Activated CD8-positive, alpha-beta T cell treated with anti-CD3 and anti-CD28 coated beads, Interleukin-2, amount 10 ng/mL, durations not matched to agents 7 days and 5 days (primary cell): Measurements from ENCODE around the gene POU2F1. TPM values are rescaled to one million over a fixed set of nuclear protein-coding genes. Genes with fewer than 3 reads are reported as not detected.
"Not testable (repeated sequence)": the region's sequence is repeated elsewhere in the genome, so short reads cannot be mapped to it uniquely, and the experiment has no call there.

Source experiments
- ATAC-seq: fragments of 150-1000 bp; cut with Tn5 transposase; one replicate; pipeline ENCODE4 v1.10.0; 2021; ENCODE audit warnings: moderate library complexity
- CTCF ChIA-PET: fragments of 350-600 bp; sonication (Branson Sonifier 250); formaldehyde crosslinking; loops from one replicate; lab custom pipeline; 2021; ENCODE audit warnings: antibody characterized with exemption; lab: Charles Lee
- POLR2A ChIA-PET: fragments of 350-600 bp; sonication (Branson Sonifier 250); formaldehyde crosslinking; loops from one replicate; lab custom pipeline; 2021; ENCODE audit warnings: antibody characterized with exemption; lab: Charles Lee
- DNase-seq: peaks from one replicate; pipeline ENCODE4 v3.0.0-alpha.2; 2020
- H3K27ac Mint-ChIP-seq: one replicate; pipeline ENCODE4 v1.8.0; 2021; ENCODE audit warnings: mild to moderate bottlenecking, mixed read lengths
- H3K27me3 Mint-ChIP-seq: one replicate; pipeline ENCODE4 v1.8.0; 2021; ENCODE audit warnings: low read depth, mixed read lengths
- H3K36me3 Mint-ChIP-seq: one replicate; pipeline ENCODE4 v1.8.0; 2021; ENCODE audit warnings: low read depth, mixed read lengths
- H3K4me1 Mint-ChIP-seq: one replicate; pipeline ENCODE4 v1.8.0; 2021; ENCODE audit warnings: low read depth, mixed read lengths
- H3K4me3 Mint-ChIP-seq: one replicate; pipeline ENCODE4 v1.8.0; 2021; ENCODE audit warnings: mild to moderate bottlenecking, mixed read lengths
- H3K9me3 Mint-ChIP-seq: one replicate; pipeline ENCODE4 v1.8.0; 2022; ENCODE audit warnings: mixed read lengths; ENCODE audit not compliant: insufficient read depth
- total RNA-seq, 2 experiments: library from RNA; stranded (reverse); gene quantifications; one replicate each; pipeline ENCODE4 v1.2.3, GENCODE V29; 2021

The POU2F1 gene
- total RNA-seq, 2 experiments from 2014 or later: 22.7 to 23.3 TPM

GRCh38 chr1:167191958-167192357 lies 28.7 kb upstream of the POU2F1 start:
- Mint-ChIP-seq H3K27me3 (peaks cover 12% of the 10 kb centered on the region), H3K4me3 (no peak overlapping the region), H3K9me3 (no peaks in the 10 kb centered on the region), H3K36me3 (no peaks in the 10 kb centered on the region), H3K27ac (no peak overlapping the region), H3K4me1 (no peaks in the 10 kb centered on the region)
- ChIA-PET CTCF (interaction anchor here (0.8 to 1.1 kb wide), 2 partner anchors 28 to 131 kb away, joined by 3 to 4 read pairs; no protein-coding TSS in a partner anchor), POLR2A (no interaction called here)
- no peak for DNase-seq
- ATAC-seq: no peak

- CTCF ChIA-PET: interaction anchor here (1.2 to 2.1 kb wide), 2 partner anchors 25 to 26 kb away, joined by 3 to 5 read pairs; partner anchors contain the start of gene POU2F1
- DNase-seq (no peak), ATAC-seq (no peak)
- Mint-ChIP-seq H3K27ac (no peak overlapping the region), H3K4me1 (no peaks in the 10 kb centered on the region), H3K9me3 (no peaks in the 10 kb centered on the region), H3K4me3 (no peak overlapping the region), H3K36me3 (no peaks in the 10 kb centered on the region), H3K27me3 (peaks cover 10% of the 10 kb centered on the region)
- POLR2A ChIA-PET: no interaction called here
Observed at GRCh38 chr1:167194182-167194581, 26.5 kb upstream of the POU2F1 start.

- no peaks in the 10 kb centered on the region for H3K4me1 Mint-ChIP-seq
- ATAC-seq: no peak
- POLR2A ChIA-PET: no interaction called here
- CTCF ChIA-PET: no interaction called here
- H3K4me3 Mint-ChIP-seq: no peak overlapping the region
- DNase-seq: no peak
- peaks cover 7% of the 10 kb centered on the region for H3K27me3 Mint-ChIP-seq
- no peak overlapping the region for H3K27ac Mint-ChIP-seq
- no peaks in the 10 kb centered on the region for H3K9me3 Mint-ChIP-seq
- H3K36me3 Mint-ChIP-seq: no peaks in the 10 kb centered on the region
Observed at GRCh38 chr1:167196166-167196565, 24.5 kb upstream of the POU2F1 start.

- Mint-ChIP-seq H3K36me3 (no peaks in the 10 kb centered on the region), H3K27ac (no peak overlapping the region), H3K27me3 (peaks cover 7% of the 10 kb centered on the region), H3K9me3 (no peaks in the 10 kb centered on the region), H3K4me1 (no peaks in the 10 kb centered on the region), H3K4me3 (no peak overlapping the region)
- ChIA-PET CTCF (no interaction called here), POLR2A (interaction anchor here (0.8 kb wide), 1 partner anchor 23 kb away, joined by 4 read pairs; the partner anchor contains the start of gene POU2F1)
- DNase-seq (no peak), ATAC-seq (no peak)
Observed at GRCh38 chr1:167197236-167197635, 23.4 kb upstream of the POU2F1 start.

- Mint-ChIP-seq H3K27me3 (peaks cover 6% of the 10 kb centered on the region), H3K27ac (no peak overlapping the region), H3K4me3 (no peak overlapping the region), H3K9me3 (no peaks in the 10 kb centered on the region), H3K36me3 (no peaks in the 10 kb centered on the region), H3K4me1 (no peaks in the 10 kb centered on the region)
- DNase-seq (no peak), ATAC-seq (no peak)
- POLR2A ChIA-PET: no interaction called here
- CTCF ChIA-PET: no interaction called here
Observed at GRCh38 chr1:167197692-167198091, 23.0 kb upstream of the POU2F1 start.

GRCh38 chr1:167198518-167199133 lies 22.1 kb upstream of the POU2F1 start:
- no peak overlapping the region for H3K4me3 Mint-ChIP-seq
- H3K4me1 Mint-ChIP-seq: no peaks in the 10 kb centered on the region
- no peak for ATAC-seq
- ChIA-PET POLR2A (interaction anchor here (0.6 kb wide), 1 partner anchor 21 kb away, joined by 3 read pairs; no protein-coding TSS in a partner anchor), CTCF (no interaction called here)
- H3K9me3 Mint-ChIP-seq: no peaks in the 10 kb centered on the region
- H3K27me3 Mint-ChIP-seq: no peaks in the 10 kb centered on the region
- H3K27ac Mint-ChIP-seq: no peak overlapping the region
- H3K36me3 Mint-ChIP-seq: no peaks in the 10 kb centered on the region
- no peak for DNase-seq

- no peaks in the 10 kb centered on the region for H3K4me1 Mint-ChIP-seq
- POLR2A ChIA-PET: no interaction called here
- H3K9me3 Mint-ChIP-seq: no peaks in the 10 kb centered on the region
- H3K27ac Mint-ChIP-seq: no peak overlapping the region
- no peaks in the 10 kb centered on the region for H3K27me3 Mint-ChIP-seq
- H3K4me3 Mint-ChIP-seq: no peak overlapping the region
- no peaks in the 10 kb centered on the region for H3K36me3 Mint-ChIP-seq
- ATAC-seq (no peak), DNase-seq (no peak)
- CTCF ChIA-PET: no interaction called here
Observed at GRCh38 chr1:167199656-167200055, 21.0 kb upstream of the POU2F1 start.

- ChIA-PET POLR2A (no interaction called here), CTCF (no interaction called here)
- no peaks in the 10 kb centered on the region for H3K4me1 Mint-ChIP-seq
- H3K27me3 Mint-ChIP-seq: no peaks in the 10 kb centered on the region
- H3K27ac Mint-ChIP-seq: no peak overlapping the region
- ATAC-seq: no peak
- H3K9me3 Mint-ChIP-seq: no peaks in the 10 kb centered on the region
- H3K4me3 Mint-ChIP-seq: no peak overlapping the region
- no peak for DNase-seq
- no peaks in the 10 kb centered on the region for H3K36me3 Mint-ChIP-seq
Observed at GRCh38 chr1:167200272-167200671, 20.4 kb upstream of the POU2F1 start.

GRCh38 chr1:167200749-167201148 lies 19.9 kb upstream of the POU2F1 start:
- H3K36me3 Mint-ChIP-seq: no peaks in the 10 kb centered on the region
- H3K9me3 Mint-ChIP-seq: no peaks in the 10 kb centered on the region
- no peaks in the 10 kb centered on the region for H3K27me3 Mint-ChIP-seq
- CTCF ChIA-PET: no interaction called here
- DNase-seq (no peak), ATAC-seq (no peak)
- H3K4me1 Mint-ChIP-seq: no peaks in the 10 kb centered on the region
- no peak overlapping the region for H3K27ac Mint-ChIP-seq
- POLR2A ChIA-PET: no interaction called here
- H3K4me3 Mint-ChIP-seq: no peak overlapping the region

- no peak overlapping the region for H3K4me3 Mint-ChIP-seq
- no peaks in the 10 kb centered on the region for H3K9me3 Mint-ChIP-seq
- ChIA-PET CTCF (no interaction called here), POLR2A (no interaction called here)
- no peaks in the 10 kb centered on the region for H3K27me3 Mint-ChIP-seq
- ATAC-seq: no peak
- H3K4me1 Mint-ChIP-seq: no peaks in the 10 kb centered on the region
- no peaks in the 10 kb centered on the region for H3K36me3 Mint-ChIP-seq
- H3K27ac Mint-ChIP-seq: no peak overlapping the region
- DNase-seq: no peak
Observed at GRCh38 chr1:167202049-167202448, 18.6 kb upstream of the POU2F1 start.

GRCh38 chr1:167205306-167206050 lies 15.2 kb upstream of the POU2F1 start:
- H3K36me3 Mint-ChIP-seq, H3K27ac Mint-ChIP-seq, POLR2A ChIA-PET, ATAC-seq, H3K27me3 Mint-ChIP-seq, H3K4me1 Mint-ChIP-seq, H3K4me3 Mint-ChIP-seq, CTCF ChIA-PET, DNase-seq: not testable (repeated sequence)
- H3K9me3 Mint-ChIP-seq: peaks cover 14% of the 10 kb centered on the region

- no peaks in the 10 kb centered on the region for H3K27me3 Mint-ChIP-seq
- ATAC-seq (no peak), DNase-seq (no peak)
- peaks cover 2% of the 10 kb centered on the region for H3K4me1 Mint-ChIP-seq
- H3K9me3 Mint-ChIP-seq: peaks cover 14% of the 10 kb centered on the region
- ChIA-PET POLR2A (no interaction called here), CTCF (interaction anchor here (0.7 kb wide), 1 partner anchor 8 kb away, joined by 4 read pairs; no protein-coding TSS in a partner anchor)
- no peak overlapping the region for H3K4me3 Mint-ChIP-seq
- peaks cover 4% of the 10 kb centered on the region for H3K36me3 Mint-ChIP-seq
- no peak overlapping the region for H3K27ac Mint-ChIP-seq
Observed at GRCh38 chr1:167206166-167206835, 14.4 kb upstream of the POU2F1 start.
